Measurements from ENCODE around the gene CMC1.

DNA sequence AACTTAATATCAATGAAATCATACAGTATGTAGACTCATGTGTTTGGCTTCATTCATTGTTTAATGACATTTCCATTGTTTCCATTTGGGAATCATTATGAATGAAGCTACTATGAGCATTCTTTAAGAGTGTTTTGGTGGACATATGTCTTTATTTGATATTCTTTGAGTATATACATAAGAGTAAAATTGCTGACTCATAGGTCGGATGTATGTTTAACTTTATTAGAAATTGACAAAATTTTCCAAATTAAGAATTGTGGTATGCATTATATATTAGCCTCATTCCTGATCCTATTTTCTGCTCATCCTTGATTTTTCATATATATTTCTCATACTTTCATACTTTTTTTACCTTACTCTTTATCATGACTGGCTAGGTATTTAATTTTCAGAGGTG is 28.7 kb upstream of the CMC1 start:
- TF ChIP-seq, protein P1, sequence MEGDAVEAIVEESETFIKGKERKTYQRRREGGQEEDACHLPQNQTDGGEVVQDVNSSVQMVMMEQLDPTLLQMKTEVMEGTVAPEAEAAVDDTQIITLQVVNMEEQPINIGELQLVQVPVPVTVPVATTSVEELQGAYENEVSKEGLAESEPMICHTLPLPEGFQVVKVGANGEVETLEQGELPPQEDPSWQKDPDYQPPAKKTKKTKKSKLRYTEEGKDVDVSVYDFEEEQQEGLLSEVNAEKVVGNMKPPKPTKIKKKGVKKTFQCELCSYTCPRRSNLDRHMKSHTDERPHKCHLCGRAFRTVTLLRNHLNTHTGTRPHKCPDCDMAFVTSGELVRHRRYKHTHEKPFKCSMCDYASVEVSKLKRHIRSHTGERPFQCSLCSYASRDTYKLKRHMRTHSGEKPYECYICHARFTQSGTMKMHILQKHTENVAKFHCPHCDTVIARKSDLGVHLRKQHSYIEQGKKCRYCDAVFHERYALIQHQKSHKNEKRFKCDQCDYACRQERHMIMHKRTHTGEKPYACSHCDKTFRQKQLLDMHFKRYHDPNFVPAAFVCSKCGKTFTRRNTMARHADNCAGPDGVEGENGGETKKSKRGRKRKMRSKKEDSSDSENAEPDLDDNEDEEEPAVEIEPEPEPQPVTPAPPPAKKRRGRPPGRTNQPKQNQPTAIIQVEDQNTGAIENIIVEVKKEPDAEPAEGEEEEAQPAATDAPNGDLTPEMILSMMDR (IDR thresholded peaks at IDR 0.05; ENCODE audit: poor library complexity): no peak
- no peak for TF ChIP-seq EZH2 (IDR thresholded peaks at IDR 0.05; ENCODE audit: borderline replicate concordance)
- no peak for TF ChIP-seq EZH2phosphoT487 (IDR thresholded peaks at IDR 0.05; ENCODE audit: low read depth, severe bottlenecking, unreplicated experiment)

Data from hepatocyte (in vitro differentiated cells).